ENCODE data around the gene EXOC4.

GRCh38 chr7:133790911-133791310 lies 538.0 kb downstream of the EXOC4 start:
- no peak for TF ChIP-seq EZH2 (IDR thresholded peaks at IDR 0.05; ENCODE audit: borderline replicate concordance, low read depth, low read length, severe bottlenecking)
- TF ChIP-seq, protein P1, sequence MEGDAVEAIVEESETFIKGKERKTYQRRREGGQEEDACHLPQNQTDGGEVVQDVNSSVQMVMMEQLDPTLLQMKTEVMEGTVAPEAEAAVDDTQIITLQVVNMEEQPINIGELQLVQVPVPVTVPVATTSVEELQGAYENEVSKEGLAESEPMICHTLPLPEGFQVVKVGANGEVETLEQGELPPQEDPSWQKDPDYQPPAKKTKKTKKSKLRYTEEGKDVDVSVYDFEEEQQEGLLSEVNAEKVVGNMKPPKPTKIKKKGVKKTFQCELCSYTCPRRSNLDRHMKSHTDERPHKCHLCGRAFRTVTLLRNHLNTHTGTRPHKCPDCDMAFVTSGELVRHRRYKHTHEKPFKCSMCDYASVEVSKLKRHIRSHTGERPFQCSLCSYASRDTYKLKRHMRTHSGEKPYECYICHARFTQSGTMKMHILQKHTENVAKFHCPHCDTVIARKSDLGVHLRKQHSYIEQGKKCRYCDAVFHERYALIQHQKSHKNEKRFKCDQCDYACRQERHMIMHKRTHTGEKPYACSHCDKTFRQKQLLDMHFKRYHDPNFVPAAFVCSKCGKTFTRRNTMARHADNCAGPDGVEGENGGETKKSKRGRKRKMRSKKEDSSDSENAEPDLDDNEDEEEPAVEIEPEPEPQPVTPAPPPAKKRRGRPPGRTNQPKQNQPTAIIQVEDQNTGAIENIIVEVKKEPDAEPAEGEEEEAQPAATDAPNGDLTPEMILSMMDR (IDR thresholded peaks at IDR 0.05; ENCODE audit: extremely low read depth in 1 of 2, insufficient read depth in 1 of 2, low read depth in 1 of 2, low read length in 2 of 2): no peak
- no peak for TF ChIP-seq POLR2AphosphoS5 (IDR thresholded peaks at IDR 0.05; ENCODE audit: insufficient read depth, low read depth, low read length)
- TF ChIP-seq POLR2A (IDR thresholded peaks at IDR 0.05; ENCODE audit: low read depth, low read length): no peak
- no peak for TF ChIP-seq FOS (IDR thresholded peaks at IDR 0.05; ENCODE audit: borderline replicate concordance, insufficient read depth, low read length)
- TF ChIP-seq, protein P2, sequence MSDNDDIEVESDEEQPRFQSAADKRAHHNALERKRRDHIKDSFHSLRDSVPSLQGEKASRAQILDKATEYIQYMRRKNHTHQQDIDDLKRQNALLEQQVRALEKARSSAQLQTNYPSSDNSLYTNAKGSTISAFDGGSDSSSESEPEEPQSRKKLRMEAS (IDR thresholded peaks at IDR 0.05; ENCODE audit: insufficient read depth, insufficient read length): no peak
- no peak for TF ChIP-seq MYC (IDR thresholded peaks at IDR 0.05; ENCODE audit: low read depth, low read length)
- no peak for TF ChIP-seq JUN (IDR thresholded peaks at IDR 0.05; ENCODE audit: borderline replicate concordance, insufficient read depth, insufficient read length, low read depth)
